Neuronal stem cell (in vitro differentiated cells): ENCODE data around the gene TNIP2.
A peak's percentile ranks its signal among the peaks of the same experiment; 100 is the strongest.

ENCODE experiments used
- DNase-seq: peaks from one replicate; pipeline ENCODE4 v3.0.0-alpha.2; 2013; ENCODE audit warnings: low spot score
- H2AFZ ChIP-seq: one replicate; pipeline ENCODE4 v1.6.1; 2013; ENCODE audit warnings: mild to moderate bottlenecking, low read length, inconsistent platforms
- H2AK5ac ChIP-seq: 2 replicates; pipeline ENCODE4 v1.6.1; 2013; ENCODE audit warnings: low read depth, mild to moderate bottlenecking, inconsistent platforms, low read length, moderate library complexity, mixed read lengths
- H2BK120ac ChIP-seq: 2 replicates; pipeline ENCODE4 v1.6.1; 2013; ENCODE audit warnings: low read depth, mild to moderate bottlenecking, inconsistent platforms, low read length, moderate library complexity, mixed read lengths
- H2BK12ac ChIP-seq: one replicate; pipeline ENCODE4 v1.6.1; 2013; ENCODE audit warnings: low read length, inconsistent platforms
- H2BK15ac ChIP-seq: 2 replicates; pipeline ENCODE4 v1.6.1; 2013; ENCODE audit warnings: mild to moderate bottlenecking, low read length, inconsistent platforms, mixed read lengths
- H2BK5ac ChIP-seq: one replicate; pipeline ENCODE4 v1.6.1; 2013; ENCODE audit warnings: inconsistent platforms, mild to moderate bottlenecking, low read length, moderate library complexity
- H3K14ac ChIP-seq: one replicate; pipeline ENCODE4 v1.6.1; 2013; ENCODE audit warnings: low read length, inconsistent platforms
- H3K18ac ChIP-seq: 2 replicates; pipeline ENCODE4 v1.6.1; 2013; ENCODE audit warnings: low read length, inconsistent platforms
- H3K23ac ChIP-seq: 2 replicates; pipeline ENCODE4 v1.6.1; 2013; ENCODE audit warnings: low read depth, mild to moderate bottlenecking, mixed read lengths, low read length, inconsistent platforms; ENCODE audit not compliant: poor library complexity
- H3K27ac ChIP-seq: replicated peaks from 3 replicates; pipeline ENCODE4 v1.5.1; 2013; ENCODE audit warnings: low read length, inconsistent platforms
- H3K27me3 ChIP-seq, 3 experiments: 2 replicates each; pipeline ENCODE4 v1.6.1; 2013; ENCODE audit warnings: low read length in 3 of 3, mild to moderate bottlenecking in 2 of 3, inconsistent platforms in 1 of 3, low read depth in 1 of 3, mixed read lengths in 1 of 3, moderate library complexity in 1 of 3; ENCODE audit not compliant: control insufficient read depth in 3 of 3, insufficient read depth in 3 of 3
- H3K36me3 ChIP-seq, 2 donors: replicated peaks in 1 of 2; 2 replicates each; pipeline ENCODE4 v1.6.1; 2013; ENCODE audit warnings: low read length in 2 of 2; ENCODE audit not compliant: control insufficient read depth in 2 of 2, insufficient read depth in 2 of 2
- H3K4ac ChIP-seq: 2 replicates; pipeline ENCODE4 v1.6.1; 2013; ENCODE audit warnings: inconsistent platforms, mild to moderate bottlenecking, low read length, moderate library complexity
- H3K4me1 ChIP-seq, 2 donors: 1 replicate in 1 of 2; 2 replicates in 1 of 2; pipeline ENCODE4 v1.6.1; 2013; ENCODE audit warnings: low read length in 2 of 2, low read depth in 1 of 2; ENCODE audit not compliant: control insufficient read depth in 2 of 2, insufficient read depth in 1 of 2
- H3K4me2 ChIP-seq: one replicate; pipeline ENCODE4 v1.6.1; 2013; ENCODE audit warnings: mild to moderate bottlenecking, low read length, inconsistent platforms; ENCODE audit not compliant: insufficient read depth, poor library complexity, severe bottlenecking
- H3K4me3 ChIP-seq, 2 donors: 2 replicates each; pipeline ENCODE4 v1.5.1; 2013; ENCODE audit warnings: low read length in 2 of 2, mild to moderate bottlenecking in 2 of 2, inconsistent platforms in 1 of 2, moderate library complexity in 1 of 2
- H3K79me1 ChIP-seq: one replicate; pipeline ENCODE4 v1.6.1; 2013; ENCODE audit warnings: low read depth, mild to moderate bottlenecking, inconsistent platforms, low read length, moderate library complexity
- H3K9ac ChIP-seq: one replicate; pipeline ENCODE4 v1.6.1; 2013; ENCODE audit warnings: mild to moderate bottlenecking, low read depth, low read length, inconsistent platforms; ENCODE audit not compliant: poor library complexity
- H3K9me3 ChIP-seq, 2 donors: replicated peaks in 1 of 2; 2 replicates each; pipeline versions ENCODE3 to v1.6.1; 2013; ENCODE audit warnings: low read length in 2 of 2, mild to moderate bottlenecking in 2 of 2, inconsistent platforms in 1 of 2, low read depth in 1 of 2, mixed read lengths in 1 of 2, moderate library complexity in 1 of 2; ENCODE audit not compliant: control insufficient read depth in 2 of 2, insufficient read depth in 1 of 2
- H4K8ac ChIP-seq: one replicate; pipeline ENCODE4 v1.6.1; 2013; ENCODE audit warnings: low read depth, mild to moderate bottlenecking, inconsistent platforms, low read length, moderate library complexity
- H4K91ac ChIP-seq: one replicate; pipeline ENCODE4 v1.6.1; 2013; ENCODE audit warnings: low read length, low read depth, mild to moderate bottlenecking, inconsistent platforms; ENCODE audit not compliant: poor library complexity
- WGBS, 2 donors: extraction: QIAGEN DNeasy Blood & Tissue Kit; methylation state at CpG; one replicate each; pipeline ENCODE4 v1.1.7; 2013; ENCODE audit warnings: missing lambda C conversion rate in 2 of 2, mixed read lengths in 1 of 2; ENCODE audit not compliant: insufficient read length in 2 of 2, insufficient replicate concordance in 1 of 2; ENCODE audit errors: extremely low coverage in 2 of 2; 5-methylcytosine and 5-hydroxymethylcytosine counted together

TNIP2 gene

GRCh38 chr4:2767705-2768074 lies 11.6 kb upstream of the TNIP2 start:
- Histone ChIP-seq H2AK5ac (no peak overlapping the region), H3K27me3 (peaks cover 0 to 3% (median 0%) of the 10 kb centered on the region in 3 experiments), H3K14ac (no peak overlapping the region), H3K27ac (no peak overlapping the region), H4K8ac (no peak overlapping the region), H2BK120ac (no peak overlapping the region), H3K79me1 (no peaks in the 10 kb centered on the region), H2BK15ac (no peak overlapping the region), H3K4me2 (no peak overlapping the region), H3K9me3 (peaks cover 0 to 7% of the 10 kb centered on the region in 2 donors), H2BK5ac (no peak overlapping the region), H3K9ac (no peak overlapping the region), H3K18ac (no peak overlapping the region), H3K4me3 (no peak overlapping the region), H2AFZ (peak overlapping the region; percentile 53), H3K4me1 (no peaks in the 10 kb centered on the region), H3K4ac (no peak overlapping the region), H4K91ac (no peak overlapping the region), H3K36me3 (no peaks in the 10 kb centered on the region), H2BK12ac (no peak overlapping the region), H3K23ac (no peak overlapping the region)
- no CpG with 5 or more reads among the region's 11 CpGs for WGBS, 2 donors
- DNase-seq = no peak

- peak overlapping the region; percentile 53 for H2AFZ ChIP-seq
- H3K23ac ChIP-seq = no peak overlapping the region
Observed at GRCh38 chr4:2767046-2767704, 11.0 kb upstream of the TNIP2 start.

GRCh38 chr4:2765832-2766526 lies 9.8 kb upstream of the TNIP2 start:
- peaks cover 0 to 7% of the 10 kb centered on the region in 2 donors for H3K9me3 ChIP-seq
- WGBS, 2 donors = no CpG with 5 or more reads among the region's 12 CpGs
- no peak overlapping the region for H2AK5ac ChIP-seq
- no peak overlapping the region for H3K4me3 ChIP-seq
- no peaks in the 10 kb centered on the region for H3K4me1 ChIP-seq
- H3K9ac ChIP-seq = no peak overlapping the region
- peaks cover 0 to 3% (median 0%) of the 10 kb centered on the region in 3 experiments for H3K27me3 ChIP-seq
- no peak overlapping the region for H3K4ac ChIP-seq
- no peak overlapping the region for H4K91ac ChIP-seq
- H3K4me2 ChIP-seq = no peak overlapping the region
- no peak overlapping the region for H4K8ac ChIP-seq
- H2BK120ac ChIP-seq = no peak overlapping the region
- no peak overlapping the region for H2BK12ac ChIP-seq
- no peak overlapping the region for H2BK15ac ChIP-seq
- no peak overlapping the region for H2BK5ac ChIP-seq
- no peaks in the 10 kb centered on the region for H3K79me1 ChIP-seq
- no peak overlapping the region for H3K23ac ChIP-seq
- H2AFZ ChIP-seq = no peak overlapping the region
- H3K14ac ChIP-seq = no peak overlapping the region
- no peak overlapping the region for H3K27ac ChIP-seq
- no peaks in the 10 kb centered on the region for H3K36me3 ChIP-seq
- no peak overlapping the region for H3K18ac ChIP-seq
- DNase-seq = no peak

More at GRCh38 chr4:2767046-2767704, 11.0 kb upstream of the TNIP2 start:
- Histone ChIP-seq H3K27ac (no peak overlapping the region), H2BK15ac (no peak overlapping the region), H3K27me3 (peaks cover 0 to 3% (median 0%) of the 10 kb centered on the region in 3 experiments), H3K4me2 (no peak overlapping the region), H3K18ac (no peak overlapping the region), H3K36me3 (no peaks in the 10 kb centered on the region), H2BK12ac (no peak overlapping the region), H3K4ac (no peak overlapping the region), H3K9ac (no peak overlapping the region), H2AK5ac (no peak overlapping the region), H3K14ac (no peak overlapping the region), H2BK120ac (no peak overlapping the region), H3K79me1 (no peaks in the 10 kb centered on the region), H4K8ac (no peak overlapping the region), H3K9me3 (peaks cover 0 to 7% of the 10 kb centered on the region in 2 donors), H4K91ac (no peak overlapping the region), H3K4me3 (no peak overlapping the region), H2BK5ac (no peak overlapping the region), H3K4me1 (no peaks in the 10 kb centered on the region)
- WGBS, 2 donors = no CpG with 5 or more reads among the region's 5 CpGs
- DNase-seq = no peak

- Histone ChIP-seq H2AK5ac (no peak overlapping the region), H3K9ac (peak overlapping the region; percentile 44), H2BK5ac (peak overlapping the region; percentile 33), H3K36me3 (no peaks in the 10 kb centered on the region), H4K91ac (no peak overlapping the region), H3K4me3 (peak overlapping the region in 1 of 2 donors; percentile 56), H3K27ac (no peak overlapping the region), H3K9me3 (peaks cover 0 to 7% of the 10 kb centered on the region in 2 donors), H3K4ac (peak overlapping the region; percentile 76), H3K4me1 (no peaks in the 10 kb centered on the region), H2AFZ (no peak overlapping the region), H3K79me1 (no peaks in the 10 kb centered on the region), H2BK120ac (no peak overlapping the region), H3K27me3 (no peaks in the 10 kb centered on the region), H3K18ac (peak overlapping the region; percentile 93), H3K23ac (no peak overlapping the region), H3K14ac (no peak overlapping the region), H4K8ac (no peak overlapping the region), H2BK15ac (peak overlapping the region; percentile 3), H3K4me2 (peak overlapping the region; percentile 77), H2BK12ac (no peak overlapping the region)
- no peak for DNase-seq
- no CpG with 5 or more reads among the region's 23 CpGs for WGBS, 2 donors
Observed at GRCh38 chr4:2763511-2763967, 7.4 kb upstream of the TNIP2 start.
